HUES64 (cell line): ENCODE data around the gene NRTN.
"Not testable (repeated sequence)": the region's sequence is repeated elsewhere in the genome, so short reads cannot be mapped to it uniquely, and the experiment has no call there.

Experiments
- H3K27ac ChIP-seq: 2 replicates; pipeline ENCODE4 v1.7.0; 2013; ENCODE audit warnings: low read depth, low read length, inconsistent platforms
- H3K27me3 ChIP-seq: 2 replicates; pipeline ENCODE4 v1.6.1; 2013; ENCODE audit warnings: mild to moderate bottlenecking, low read length; ENCODE audit not compliant: insufficient read depth
- H3K36me3 ChIP-seq: 2 replicates; pipeline ENCODE4 v1.6.1; 2013; ENCODE audit warnings: mild to moderate bottlenecking, low read length; ENCODE audit not compliant: insufficient read depth
- H3K4me1 ChIP-seq: 2 replicates; pipeline ENCODE4 v1.6.1; 2013; ENCODE audit warnings: mild to moderate bottlenecking, low read length, moderate library complexity; ENCODE audit not compliant: insufficient read depth
- H3K4me3 ChIP-seq: 2 replicates; pipeline ENCODE4 v1.5.1; 2013; ENCODE audit warnings: mild to moderate bottlenecking, low read length, moderate library complexity
- H3K9ac ChIP-seq: 2 replicates; pipeline ENCODE4 v1.6.1; 2013; ENCODE audit warnings: mild to moderate bottlenecking, low read depth, low read length
- H3K9me3 ChIP-seq: 2 replicates; pipeline ENCODE4 v1.6.1; 2013; ENCODE audit warnings: low read depth, low read length; ENCODE audit not compliant: insufficient read depth
- WGBS: fragments of 150-250, 120-280 bp; methylation state at CpG from one replicate; pipeline ENCODE4 v1.1.7; 2013; ENCODE audit warnings: missing lambda C conversion rate; 5-methylcytosine and 5-hydroxymethylcytosine counted together

NRTN gene

GRCh38 chr19:5864013-5864720 is 59.3 kb downstream of the NRTN start:
- Histone ChIP-seq H3K9ac (no peak overlapping the region), H3K27ac (no peak overlapping the region)
- 95% methylated on average over 9 of the region's 9 CpGs for WGBS

GRCh38 chr19:5864725-5865486 is 60.0 kb downstream of the NRTN start:
- no peak overlapping the region for H3K4me3 ChIP-seq
- no peak overlapping the region for H3K9ac ChIP-seq

More at GRCh38 chr19:5864013-5864720, 59.3 kb downstream of the NRTN start:
- Histone ChIP-seq H3K9me3 (no peaks in the 10 kb centered on the region), H3K4me3 (no peak overlapping the region), H3K27me3 (no peaks in the 10 kb centered on the region), H3K36me3 (no peaks in the 10 kb centered on the region), H3K4me1 (no peaks in the 10 kb centered on the region)

GRCh38 chr19:5865772-5866171 is 60.9 kb downstream of the NRTN start:
- H3K4me3 ChIP-seq = no peak overlapping the region
- H3K9ac ChIP-seq = no peak overlapping the region
- no peaks in the 10 kb centered on the region for H3K9me3 ChIP-seq
- H3K27me3 ChIP-seq = no peaks in the 10 kb centered on the region
- H3K36me3 ChIP-seq = no peaks in the 10 kb centered on the region
- WGBS = 94% methylated on average over 11 of the region's 11 CpGs
- no peak overlapping the region for H3K27ac ChIP-seq
- no peaks in the 10 kb centered on the region for H3K4me1 ChIP-seq

More at GRCh38 chr19:5864725-5865486, 60.0 kb downstream of the NRTN start:
- Histone ChIP-seq H3K9me3 (no peaks in the 10 kb centered on the region), H3K4me1 (no peaks in the 10 kb centered on the region), H3K27ac (no peak overlapping the region), H3K27me3 (no peaks in the 10 kb centered on the region), H3K36me3 (no peaks in the 10 kb centered on the region)
- 95% methylated on average over 14 of the region's 14 CpGs for WGBS

- H3K27ac ChIP-seq = no peak overlapping the region
- no peaks in the 10 kb centered on the region for H3K27me3 ChIP-seq
- H3K9me3 ChIP-seq = no peaks in the 10 kb centered on the region
- no peaks in the 10 kb centered on the region for H3K4me1 ChIP-seq
- H3K9ac ChIP-seq = no peak overlapping the region
- H3K4me3 ChIP-seq = no peak overlapping the region
- 88% methylated on average over 31 of the region's 31 CpGs for WGBS
- H3K36me3 ChIP-seq = no peaks in the 10 kb centered on the region
These were observed 62.6 kb downstream of the NRTN start for GRCh38 chr19:5867201-5868136.

- Histone ChIP-seq H3K4me1 (no peaks in the 10 kb centered on the region), H3K4me3 (no peak overlapping the region), H3K27me3 (no peaks in the 10 kb centered on the region), H3K9ac (no peak overlapping the region), H3K9me3 (no peaks in the 10 kb centered on the region), H3K27ac (no peak overlapping the region), H3K36me3 (no peaks in the 10 kb centered on the region)
- WGBS = 93% methylated on average over 12 of the region's 12 CpGs
These were observed 66.1 kb downstream of the NRTN start for GRCh38 chr19:5870986-5871394.

GRCh38 chr19:5873617-5874199 is 68.8 kb downstream of the NRTN start:
- H3K9ac ChIP-seq = no peak overlapping the region
- 95% methylated on average over 12 of the region's 12 CpGs for WGBS
- H3K4me1 ChIP-seq = no peaks in the 10 kb centered on the region
- no peak overlapping the region for H3K4me3 ChIP-seq
- no peaks in the 10 kb centered on the region for H3K36me3 ChIP-seq
- no peaks in the 10 kb centered on the region for H3K27me3 ChIP-seq
- H3K27ac ChIP-seq = no peak overlapping the region
- H3K9me3 ChIP-seq = no peaks in the 10 kb centered on the region

GRCh38 chr19:5874496-5874895 is 69.6 kb downstream of the NRTN start:
- H3K4me3 ChIP-seq, H3K36me3 ChIP-seq, H3K9me3 ChIP-seq, H3K27me3 ChIP-seq, H3K27ac ChIP-seq, H3K4me1 ChIP-seq, H3K9ac ChIP-seq: not testable (repeated sequence)
- WGBS = 84% methylated on average over 7 of the region's 7 CpGs

- H3K4me3 ChIP-seq = no peak overlapping the region
- H3K27ac ChIP-seq = no peak overlapping the region
- H3K9ac ChIP-seq = no peak overlapping the region
- no peaks in the 10 kb centered on the region for H3K27me3 ChIP-seq
- H3K4me1 ChIP-seq = peaks cover 3% of the 10 kb centered on the region; the same call in 1 of the 2 replicates
- no peaks in the 10 kb centered on the region for H3K9me3 ChIP-seq
- no peaks in the 10 kb centered on the region for H3K36me3 ChIP-seq
- WGBS = 93% methylated on average over 8 of the region's 8 CpGs
These were observed 72.6 kb downstream of the NRTN start for GRCh38 chr19:5877427-5877826.

- no peak overlapping the region for H3K27ac ChIP-seq
- H3K9ac ChIP-seq = no peak overlapping the region
- no peaks in the 10 kb centered on the region for H3K36me3 ChIP-seq
- peaks cover 3% of the 10 kb centered on the region; the same call in 1 of the 2 replicates for H3K4me1 ChIP-seq
- no peaks in the 10 kb centered on the region for H3K9me3 ChIP-seq
- H3K4me3 ChIP-seq = no peak overlapping the region
- WGBS = 86% methylated on average over 9 of the region's 9 CpGs
- no peaks in the 10 kb centered on the region for H3K27me3 ChIP-seq
These were observed 73.0 kb downstream of the NRTN start for GRCh38 chr19:5877882-5878281.
